Endodermal cell (in vitro differentiated cells): ENCODE results near the gene NFIA. TPM values are rescaled to one million over a fixed set of nuclear protein-coding genes. Genes with fewer than 3 reads are reported as not detected.

Experiments used
- DNase-seq: peaks from one replicate; pipeline ENCODE4 v3.0.0-alpha.2; 2017
- H3K27ac ChIP-seq: 2 replicates; pipeline ENCODE4 v1.5.1; 2013; ENCODE audit warnings: mild to moderate bottlenecking, low read depth, low read length, moderate library complexity
- H3K27me3 ChIP-seq: 2 replicates; pipeline ENCODE4 v1.6.1; 2013; ENCODE audit warnings: mild to moderate bottlenecking, low read length, moderate library complexity; ENCODE audit not compliant: insufficient read depth, control insufficient read depth, poor library complexity, severe bottlenecking
- H3K36me3 ChIP-seq: 2 replicates; pipeline ENCODE4 v1.7.0; 2013; ENCODE audit warnings: mild to moderate bottlenecking, low read length, moderate library complexity; ENCODE audit not compliant: control insufficient read depth, insufficient read depth
- H3K4me1 ChIP-seq: one replicate; pipeline ENCODE4 v1.7.0; 2013; ENCODE audit warnings: low read length; ENCODE audit not compliant: control insufficient read depth, insufficient read depth
- H3K4me3 ChIP-seq: 2 replicates; pipeline ENCODE4 v1.5.1; 2013; ENCODE audit warnings: mild to moderate bottlenecking, low read length, moderate library complexity
- H3K9ac ChIP-seq: 2 replicates; pipeline ENCODE4 v1.6.1; 2013; ENCODE audit warnings: mild to moderate bottlenecking, low read length, moderate library complexity; ENCODE audit not compliant: poor library complexity, severe bottlenecking; ENCODE audit errors: extremely low read depth
- H3K9me3 ChIP-seq: 2 replicates; pipeline ENCODE4 v1.6.1; 2013; ENCODE audit warnings: mild to moderate bottlenecking, low read length, moderate library complexity; ENCODE audit not compliant: control insufficient read depth
- H3K27ac Mint-ChIP-seq: 2 replicates; pipeline ENCODE4 v1.8.0; 2020; ENCODE audit warnings: mixed read lengths
- H3K27me3 Mint-ChIP-seq: 2 replicates; pipeline ENCODE4 v1.8.0; 2021; ENCODE audit warnings: mild to moderate bottlenecking, mixed read lengths; ENCODE audit not compliant: insufficient read depth
- H3K36me3 Mint-ChIP-seq: 2 replicates; pipeline ENCODE4 v1.8.0; 2020; ENCODE audit warnings: low read depth, mixed read lengths
- H3K4me1 Mint-ChIP-seq: 2 replicates; pipeline ENCODE4 v1.8.0; 2020; ENCODE audit warnings: mixed read lengths
- H3K4me3 Mint-ChIP-seq: 2 replicates; pipeline ENCODE4 v1.8.0; 2020; ENCODE audit warnings: mild to moderate bottlenecking, moderate library complexity, mixed read lengths
- H3K9me3 Mint-ChIP-seq: 2 replicates; pipeline ENCODE4 v1.8.0; 2020; ENCODE audit warnings: mild to moderate bottlenecking, mixed read lengths
- CTCF ChIP-seq: fragments of 200-600 bp; sonication (generic); conservative IDR thresholded peaks from 2 replicates; pipeline ENCODE4 v1.5.0; 2021; ENCODE audit warnings: antibody characterized with exemption, mild to moderate bottlenecking
- WGBS, 2 experiments: methylation state at CpG; one replicate each; pipeline versions ENCODE4 v1.1.5 to v1.1.7; 2013; ENCODE audit warnings: missing lambda C conversion rate in 2 of 2, mixed read lengths in 1 of 2; ENCODE audit not compliant: insufficient coverage in 1 of 2, insufficient read length in 1 of 2; 5-methylcytosine and 5-hydroxymethylcytosine counted together
- total RNA-seq, 2 donors: library from RNA; stranded (reverse); fragmentation: NEBNext Ultra II Directional in 1 of 2; extraction: Animal tissue kit (Norgen Biotek cat#: 25700) in 1 of 2; gene quantifications; 2 replicates in 1 of 2; 3 replicates in 1 of 2; pipeline ENCODE4 v1.2.1, GENCODE V29; 2021

Gene NFIA
- total RNA-seq, 2 donors from 2014 or later: 2.3 to 3.8 TPM

GRCh38 chr1:61085983-61086644, 3.8 kb downstream of the NFIA start:
- WGBS, 2 experiments: 87 to 100% methylated on average over 1 to 4 of the region's 4 CpGs
- no peak overlapping the region for H3K4me3 Mint-ChIP-seq

GRCh38 chr1:61087571-61087970, 5.2 kb downstream of the NFIA start:
- Mint-ChIP-seq H3K27ac (no peak overlapping the region), H3K36me3 (no peaks in the 10 kb centered on the region), H3K4me3 (no peak overlapping the region), H3K4me1 (no peaks in the 10 kb centered on the region), H3K9me3 (no peaks in the 10 kb centered on the region), H3K27me3 (peaks cover 26% of the 10 kb centered on the region)
- no peak overlapping the region for H3K9ac ChIP-seq
- 100% methylated on average over 3 of the region's 3 CpGs; no CpG with 5 or more reads in 1 of the 2 experiments for WGBS, 2 experiments
- H3K4me3 ChIP-seq: no peak overlapping the region
- DNase-seq: no peak
- peaks cover 38% of the 10 kb centered on the region for H3K27me3 ChIP-seq
- H3K9me3 ChIP-seq: no peaks in the 10 kb centered on the region
- no peaks in the 10 kb centered on the region for H3K36me3 ChIP-seq
- no peak for TF ChIP-seq CTCF
- no peaks in the 10 kb centered on the region for H3K4me1 ChIP-seq
- no peak overlapping the region for H3K27ac ChIP-seq

More at GRCh38 chr1:61085983-61086644, 3.8 kb downstream of the NFIA start:
- TF ChIP-seq CTCF: no peak
- no peak for DNase-seq
- no peaks in the 10 kb centered on the region for H3K9me3 ChIP-seq
- no peaks in the 10 kb centered on the region for H3K36me3 Mint-ChIP-seq
- H3K27me3 ChIP-seq: peaks cover 49% of the 10 kb centered on the region
- H3K27me3 Mint-ChIP-seq: peaks cover 36% of the 10 kb centered on the region
- H3K4me1 Mint-ChIP-seq: no peaks in the 10 kb centered on the region
- H3K9me3 Mint-ChIP-seq: no peaks in the 10 kb centered on the region
- no peak overlapping the region for H3K27ac ChIP-seq
- H3K36me3 ChIP-seq: no peaks in the 10 kb centered on the region
- no peaks in the 10 kb centered on the region for H3K4me1 ChIP-seq
- no peak overlapping the region for H3K4me3 ChIP-seq
- H3K9ac ChIP-seq: no peak overlapping the region
- no peak overlapping the region for H3K27ac Mint-ChIP-seq

GRCh38 chr1:61088163-61088974, 6.0 kb downstream of the NFIA start:
- no peak for TF ChIP-seq CTCF
- no peak overlapping the region for H3K9ac ChIP-seq
- Mint-ChIP-seq H3K27me3 (peaks cover 26% of the 10 kb centered on the region), H3K4me3 (no peak overlapping the region), H3K4me1 (no peaks in the 10 kb centered on the region), H3K9me3 (no peaks in the 10 kb centered on the region), H3K27ac (no peak overlapping the region), H3K36me3 (no peaks in the 10 kb centered on the region)
- H3K9me3 ChIP-seq: no peaks in the 10 kb centered on the region
- H3K4me1 ChIP-seq: no peaks in the 10 kb centered on the region
- peaks cover 30% of the 10 kb centered on the region for H3K27me3 ChIP-seq
- no peak overlapping the region for H3K27ac ChIP-seq
- H3K36me3 ChIP-seq: no peaks in the 10 kb centered on the region
- no peak overlapping the region for H3K4me3 ChIP-seq
- 94 to 97% methylated on average over 15 to 25 of the region's 25 CpGs for WGBS, 2 experiments
- DNase-seq: peak; percentile 49
